Stimulated activated naive CD4-positive, alpha-beta T cell treated with Interleukin-2 at 50 U/mL for 16 hours (primary cell): ENCODE measurements around the gene ARSB.

ENCODE experiments used
- DNase-seq: peaks from one replicate; lab custom pipeline; 2025; lab: John Stamatoyannopoulos, UW

Gene ARSB

DNA sequence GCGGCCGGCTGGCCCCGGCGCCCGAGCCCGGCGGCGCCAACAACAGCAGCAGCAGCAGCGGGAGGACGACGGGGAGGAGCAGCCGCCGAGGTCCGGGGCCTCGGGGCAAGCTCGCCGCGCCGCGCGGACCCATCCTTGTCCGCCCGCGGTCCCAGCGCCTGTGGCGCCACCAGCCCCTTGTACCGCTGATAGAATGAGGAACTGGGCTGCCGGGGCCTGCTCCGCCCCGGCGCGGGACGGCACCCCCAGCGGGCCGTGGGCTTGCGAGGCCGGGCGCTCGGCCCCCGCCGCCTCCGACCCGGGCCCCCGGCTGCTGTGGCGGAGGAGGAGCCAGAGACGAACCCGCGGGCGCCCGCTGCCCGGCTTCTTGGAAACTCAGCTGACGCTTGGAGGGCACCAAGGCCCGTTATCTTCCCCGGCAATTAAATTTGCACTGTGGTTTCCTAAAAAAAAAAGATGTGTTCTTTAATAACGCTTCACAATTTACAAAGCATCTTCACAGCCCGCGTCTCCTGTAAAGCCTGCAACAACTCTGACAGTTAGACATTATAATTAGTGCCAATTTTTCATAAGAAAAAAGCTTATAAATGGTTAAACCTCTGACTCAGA lies at the start of gene ARSB:
Gene ARSB, minus strand, starts transcription at position 195 of the 609 bp plus-strand sequence. Its CDS starts 62 bp downstream, at position 133.
- peak; percentile 44 for DNase-seq

DNA sequence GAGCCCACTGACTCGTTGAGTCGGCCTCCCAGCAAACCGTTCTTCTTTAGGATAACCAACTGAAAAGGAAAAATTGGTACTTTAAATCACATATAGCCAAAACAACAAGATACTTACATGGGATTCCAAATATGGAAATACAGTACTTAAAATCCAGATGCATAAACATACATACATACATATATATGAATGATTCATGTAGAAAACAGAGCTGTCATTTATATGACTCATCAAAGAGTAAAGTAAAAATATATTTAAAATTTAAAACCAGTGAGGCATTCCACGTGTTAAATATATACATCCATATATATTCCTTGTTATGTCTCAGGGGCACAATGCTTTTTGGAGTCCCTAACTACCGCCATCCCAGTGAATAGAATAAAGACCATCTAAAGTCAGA lies 47.7 kb upstream of the ARSB start:
- DNase-seq, result no peak

GRCh38 chr5:79032031-79032695 lies 47.1 kb upstream of the ARSB start:
- DNase-seq, result no peak

GRCh38 chr5:79031485-79031867 lies 46.4 kb upstream of the ARSB start:
- no peak for DNase-seq

GRCh38 chr5:79030663-79031484 lies 45.8 kb upstream of the ARSB start:
- no peak for DNase-seq

DNA sequence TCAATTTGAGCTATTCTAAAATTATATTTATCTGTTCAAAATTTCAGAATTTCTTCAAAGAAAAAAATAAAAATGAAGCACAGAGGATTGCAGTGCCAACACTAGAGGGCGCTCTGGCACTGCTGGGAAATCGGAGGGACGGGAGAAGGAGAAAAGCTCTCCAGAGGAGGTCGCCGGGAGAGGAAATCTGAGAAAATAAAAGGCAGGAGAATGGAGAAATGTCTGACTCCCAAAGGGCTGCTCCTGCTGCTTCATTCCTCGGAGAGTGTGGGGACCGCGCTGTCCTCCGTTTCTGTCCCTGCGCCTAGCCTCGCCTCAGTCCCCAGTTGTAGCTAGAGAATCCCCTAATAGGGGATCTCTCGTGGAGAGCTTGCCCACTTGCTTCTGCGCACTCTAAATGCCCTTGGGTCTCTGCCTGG lies 40.0 kb upstream of the ARSB start:
- peak; percentile 25 for DNase-seq

DNA sequence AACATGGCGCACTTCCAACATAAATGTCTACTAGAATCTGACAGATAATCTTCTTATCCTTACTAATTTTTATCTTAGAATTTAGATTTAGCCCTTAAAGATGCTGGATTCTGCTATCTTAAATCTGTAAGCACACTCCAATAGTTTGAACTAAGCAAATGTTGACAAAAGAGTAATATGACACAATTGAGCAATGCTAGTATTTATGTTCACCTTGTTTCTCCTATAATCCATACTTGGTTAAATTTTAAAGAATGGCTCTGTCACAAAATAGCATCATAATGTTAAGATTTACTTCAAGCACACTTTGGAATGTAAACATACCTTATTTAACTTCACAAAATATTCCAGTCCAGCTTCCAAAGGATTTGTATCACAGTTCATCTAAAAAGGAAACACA lies 38.8 kb upstream of the ARSB start:
- DNase-seq, result no peak

DNA sequence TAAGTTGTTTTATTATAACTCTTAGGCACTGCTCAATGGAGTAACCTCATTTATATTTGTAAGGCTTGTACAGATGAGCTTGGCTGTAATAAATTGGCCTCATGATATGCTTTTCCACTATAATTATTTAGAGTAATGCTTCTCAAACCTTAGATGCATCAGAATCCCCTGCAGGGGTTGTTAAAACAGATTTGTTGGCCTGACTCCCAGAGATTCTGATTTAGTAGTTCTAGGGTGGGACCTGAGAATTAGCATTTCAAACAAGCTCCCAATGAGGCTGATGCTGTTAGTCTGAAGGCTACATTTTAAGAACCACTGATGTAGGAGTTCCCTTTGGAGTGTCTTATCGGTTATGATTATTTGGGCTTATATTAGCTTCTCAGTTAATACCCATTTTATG lies 38.2 kb upstream of the ARSB start:
- no peak for DNase-seq

GRCh38 chr5:79022771-79023170 lies 37.7 kb upstream of the ARSB start:
- DNase-seq, result no peak

DNA sequence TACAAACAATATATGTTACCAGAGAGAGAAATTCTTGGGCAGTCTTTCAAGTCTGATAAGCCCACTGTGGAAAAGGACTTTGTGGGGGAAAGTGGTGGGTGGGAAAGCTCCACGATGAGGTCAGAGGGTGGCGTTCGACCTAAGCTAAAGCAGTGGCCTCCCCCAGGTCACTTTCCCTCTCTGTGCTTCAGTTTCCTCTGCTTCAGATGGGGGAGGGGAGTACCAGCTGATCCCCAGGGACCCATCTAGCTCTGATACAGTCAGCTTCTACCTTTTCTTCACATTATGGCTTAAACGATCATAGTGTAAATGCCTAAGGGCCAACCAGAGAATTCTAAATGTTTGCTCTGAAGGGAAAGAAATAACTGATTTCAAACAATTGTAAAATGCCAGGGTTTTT lies 36.6 kb upstream of the ARSB start:
- no peak for DNase-seq

GRCh38 chr5:79020861-79021561 lies 35.9 kb upstream of the ARSB start:
- peak; percentile 7 for DNase-seq

GRCh38 chr5:79014631-79015030 lies 29.5 kb upstream of the ARSB start:
- DNase-seq, result no peak

GRCh38 chr5:79011869-79012268 lies 26.8 kb upstream of the ARSB start:
- no peak for DNase-seq

- no peak for DNase-seq
Measured at GRCh38 chr5:79011219-79011836, 26.2 kb upstream of the ARSB start.

- no peak for DNase-seq
Measured at GRCh38 chr5:79008362-79008761, 23.3 kb upstream of the ARSB start.

- no peak for DNase-seq
Measured at GRCh38 chr5:79007872-79008271, 22.8 kb upstream of the ARSB start.

DNA sequence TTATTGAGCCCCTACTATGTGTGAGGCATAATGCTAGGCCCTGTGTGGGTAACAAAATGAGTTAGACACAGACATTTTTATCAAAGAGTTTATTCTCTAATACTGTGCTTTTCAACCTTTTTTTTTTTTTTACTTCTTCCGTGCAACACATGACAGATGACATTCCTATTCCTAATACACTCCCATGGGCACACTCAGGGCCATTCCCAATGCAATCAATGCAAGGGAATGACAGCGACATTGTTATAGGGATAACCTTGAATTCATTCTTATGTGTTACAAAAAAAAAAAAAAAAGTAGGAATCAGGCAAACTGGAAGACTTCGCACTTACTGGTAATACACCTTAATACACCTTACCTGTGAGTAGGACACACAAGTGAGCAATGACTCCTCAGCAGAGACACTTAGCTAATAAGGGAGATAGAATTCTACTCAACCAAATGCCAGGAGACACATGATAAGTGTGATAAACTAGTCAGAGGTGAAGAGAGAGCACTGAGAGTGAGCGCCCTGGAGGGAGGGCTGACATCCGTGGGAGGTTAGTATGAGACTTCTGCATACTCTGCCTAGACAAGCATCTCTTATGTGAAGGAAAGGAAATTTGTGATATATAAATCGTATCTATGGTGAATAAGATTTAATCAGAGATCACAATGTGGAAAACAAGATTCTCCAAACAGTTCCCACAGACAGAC lies 21.0 kb upstream of the ARSB start:
- no peak for DNase-seq

GRCh38 chr5:79005151-79005550 lies 20.0 kb upstream of the ARSB start:
- no peak for DNase-seq

GRCh38 chr5:79002374-79002773 lies 17.3 kb upstream of the ARSB start:
- no peak for DNase-seq

DNA sequence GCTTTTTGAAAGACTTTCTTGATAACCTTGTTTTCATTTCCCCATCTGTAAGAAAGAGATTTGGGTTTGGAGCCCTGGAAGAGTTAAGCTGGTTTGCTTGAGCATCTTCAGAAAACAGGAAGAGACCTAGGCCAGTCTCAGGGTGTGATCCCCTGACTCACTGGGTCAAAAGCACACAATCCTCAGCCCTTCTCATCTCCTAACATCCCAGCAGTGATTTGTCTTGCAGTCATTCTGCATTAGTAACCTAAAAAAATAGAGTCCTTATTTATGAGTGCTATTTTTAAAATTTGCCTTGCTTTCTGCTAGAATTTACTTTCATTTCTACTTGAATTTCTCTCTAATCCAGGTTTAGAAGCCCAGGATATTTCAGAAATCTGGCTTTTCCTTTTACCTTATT lies 16.4 kb upstream of the ARSB start:
- DNase-seq, result no peak

DNA sequence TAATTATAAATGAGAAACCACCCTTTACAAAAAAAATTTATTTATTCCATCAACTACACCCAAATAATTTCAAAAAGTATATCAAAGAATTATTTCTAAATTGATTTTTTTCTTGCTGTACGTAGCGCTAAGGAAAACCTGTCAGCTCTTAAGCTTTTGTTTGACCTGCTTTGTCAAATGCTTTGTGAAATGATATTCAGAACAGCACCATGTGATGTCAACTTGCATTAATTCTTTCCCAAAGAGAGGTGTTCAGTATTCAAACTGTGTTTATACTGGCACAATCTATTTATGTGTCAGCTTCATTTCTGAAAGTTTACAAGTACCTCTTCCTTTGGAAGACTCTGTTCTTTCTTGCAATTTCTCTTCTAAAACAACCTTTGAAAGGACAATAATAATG lies 12.0 kb upstream of the ARSB start:
- DNase-seq, result no peak
